ENCODE results near the gene RAB11FIP4. TPM values are rescaled to one million over a fixed set of nuclear protein-coding genes. Genes with fewer than 3 reads are reported as not detected.

RAB11FIP4 gene
- polyA plus RNA-seq, 1 of the 3 experiments (the other 2 are of a cell fraction): 9.4 TPM

DNA sequence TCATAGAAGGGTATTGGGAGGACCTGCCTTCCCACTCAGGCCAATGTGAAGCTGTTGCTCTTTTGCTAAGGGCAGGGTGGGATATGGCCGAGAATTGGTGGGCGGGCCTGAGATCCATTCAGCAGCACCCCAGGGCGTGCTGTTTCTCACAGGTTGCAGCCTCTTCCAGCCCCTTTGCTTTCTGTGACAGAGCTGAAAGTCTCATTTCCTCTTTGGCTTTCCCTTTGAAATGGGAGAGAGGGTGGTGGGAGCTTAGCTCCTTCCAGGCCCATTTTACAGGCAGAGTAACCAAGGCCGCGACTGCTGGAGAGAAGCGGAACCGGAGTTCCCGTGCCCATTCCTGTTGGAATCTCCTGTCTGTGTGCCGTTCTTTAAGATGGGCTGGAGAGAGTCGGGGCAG lies 183.0 kb downstream of the RAB11FIP4 start:
- Histone ChIP-seq H3K27ac (ENCODE audit: low read depth in 2 of 2, low read length in 1 of 2) (no peak overlapping the region), H3K9me2 (no peaks in the 10 kb centered on the region), H3K36me3 (replicated peaks in 1 of 2; ENCODE audit: control insufficient read depth in 1 of 2, insufficient read depth in 2 of 2, low read length in 1 of 2) (peaks cover 0 to 3% of the 10 kb centered on the region in 2 experiments), H3K4me1 (ENCODE audit: control insufficient read depth in 1 of 2, insufficient read depth in 2 of 2, low read depth in 1 of 2, low read length in 1 of 2) (peaks cover 20 to 42% of the 10 kb centered on the region in 2 experiments), H3F3A (replicated peaks; ENCODE audit: insufficient read depth) (peaks cover 38% of the 10 kb centered on the region), H2AFZ (ENCODE audit: low read depth) (no peak overlapping the region), H3K9me3 (no peaks in the 10 kb centered on the region), H3K27me3 (ENCODE audit: insufficient read depth) (no peaks in the 10 kb centered on the region), H3K9ac (no peak overlapping the region), H3K79me2 (ENCODE audit: insufficient read depth) (peaks cover 51% of the 10 kb centered on the region), H3K4me2 (no peak overlapping the region), H4K20me1 (ENCODE audit: insufficient read depth) (no peaks in the 10 kb centered on the region), H3K4me3 (ENCODE audit: low read depth in 2 of 2, low read length in 1 of 2) (no peak overlapping the region)
- ChIA-PET CTCF (interaction anchor here (0.6 to 4.6 kb wide), 4 partner anchors 13 to 268 kb away, joined by 3 to 22 read pairs (median 6); no protein-coding TSS in a partner anchor), POLR2A (no interaction called here)
- no peak for DNase-seq
- WGBS (ENCODE audit: low lambda C conversion rate): 96% methylated on average over 9 of the region's 10 CpGs
- TF ChIP-seq SMC3 (IDR thresholded peaks at IDR 0.05; ENCODE audit: low read depth, low read length): no peak
- TF ChIP-seq ELF1 (IDR thresholded peaks at IDR 0.05): no peak
- TF ChIP-seq NRF1 (IDR thresholded peaks at IDR 0.05; ENCODE audit: low read depth, low read length): no peak
- TF ChIP-seq GABPA (IDR thresholded peaks at IDR 0.05; ENCODE audit: low read depth): no peak
- TF ChIP-seq RAD21 (IDR thresholded peaks at IDR 0.05; ENCODE audit: low read length): no peak
- no peak for TF ChIP-seq JUND (IDR thresholded peaks at IDR 0.05)
- TF ChIP-seq, protein P1, sequence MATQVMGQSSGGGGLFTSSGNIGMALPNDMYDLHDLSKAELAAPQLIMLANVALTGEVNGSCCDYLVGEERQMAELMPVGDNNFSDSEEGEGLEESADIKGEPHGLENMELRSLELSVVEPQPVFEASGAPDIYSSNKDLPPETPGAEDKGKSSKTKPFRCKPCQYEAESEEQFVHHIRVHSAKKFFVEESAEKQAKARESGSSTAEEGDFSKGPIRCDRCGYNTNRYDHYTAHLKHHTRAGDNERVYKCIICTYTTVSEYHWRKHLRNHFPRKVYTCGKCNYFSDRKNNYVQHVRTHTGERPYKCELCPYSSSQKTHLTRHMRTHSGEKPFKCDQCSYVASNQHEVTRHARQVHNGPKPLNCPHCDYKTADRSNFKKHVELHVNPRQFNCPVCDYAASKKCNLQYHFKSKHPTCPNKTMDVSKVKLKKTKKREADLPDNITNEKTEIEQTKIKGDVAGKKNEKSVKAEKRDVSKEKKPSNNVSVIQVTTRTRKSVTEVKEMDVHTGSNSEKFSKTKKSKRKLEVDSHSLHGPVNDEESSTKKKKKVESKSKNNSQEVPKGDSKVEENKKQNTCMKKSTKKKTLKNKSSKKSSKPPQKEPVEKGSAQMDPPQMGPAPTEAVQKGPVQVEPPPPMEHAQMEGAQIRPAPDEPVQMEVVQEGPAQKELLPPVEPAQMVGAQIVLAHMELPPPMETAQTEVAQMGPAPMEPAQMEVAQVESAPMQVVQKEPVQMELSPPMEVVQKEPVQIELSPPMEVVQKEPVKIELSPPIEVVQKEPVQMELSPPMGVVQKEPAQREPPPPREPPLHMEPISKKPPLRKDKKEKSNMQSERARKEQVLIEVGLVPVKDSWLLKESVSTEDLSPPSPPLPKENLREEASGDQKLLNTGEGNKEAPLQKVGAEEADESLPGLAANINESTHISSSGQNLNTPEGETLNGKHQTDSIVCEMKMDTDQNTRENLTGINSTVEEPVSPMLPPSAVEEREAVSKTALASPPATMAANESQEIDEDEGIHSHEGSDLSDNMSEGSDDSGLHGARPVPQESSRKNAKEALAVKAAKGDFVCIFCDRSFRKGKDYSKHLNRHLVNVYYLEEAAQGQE (IDR thresholded peaks at IDR 0.05; ENCODE audit: low read depth, low read length): no peak
- no peak for TF ChIP-seq YY1 (IDR thresholded peaks at IDR 0.05; ENCODE audit: low read depth)
- TF ChIP-seq, protein P2, sequence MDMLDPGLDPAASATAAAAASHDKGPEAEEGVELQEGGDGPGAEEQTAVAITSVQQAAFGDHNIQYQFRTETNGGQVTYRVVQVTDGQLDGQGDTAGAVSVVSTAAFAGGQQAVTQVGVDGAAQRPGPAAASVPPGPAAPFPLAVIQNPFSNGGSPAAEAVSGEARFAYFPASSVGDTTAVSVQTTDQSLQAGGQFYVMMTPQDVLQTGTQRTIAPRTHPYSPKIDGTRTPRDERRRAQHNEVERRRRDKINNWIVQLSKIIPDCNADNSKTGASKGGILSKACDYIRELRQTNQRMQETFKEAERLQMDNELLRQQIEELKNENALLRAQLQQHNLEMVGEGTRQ (IDR thresholded peaks at IDR 0.05; ENCODE audit: borderline replicate concordance, low read depth, low read length): no peak
- TF ChIP-seq EP300 (IDR thresholded peaks at IDR 0.05; ENCODE audit: borderline replicate concordance in 1 of 2, low read depth in 1 of 2, low read length in 1 of 2): no peak
- no peak for TF ChIP-seq RXRA (IDR thresholded peaks at IDR 0.05; ENCODE audit: borderline replicate concordance, low read depth)
- no peak for TF ChIP-seq EZH2phosphoT487 (IDR thresholded peaks at IDR 0.05; ENCODE audit: borderline replicate concordance, low read depth)
- TF ChIP-seq RCOR1 (IDR thresholded peaks at IDR 0.05; ENCODE audit: low read length): no peak
- TF ChIP-seq, protein P3, sequence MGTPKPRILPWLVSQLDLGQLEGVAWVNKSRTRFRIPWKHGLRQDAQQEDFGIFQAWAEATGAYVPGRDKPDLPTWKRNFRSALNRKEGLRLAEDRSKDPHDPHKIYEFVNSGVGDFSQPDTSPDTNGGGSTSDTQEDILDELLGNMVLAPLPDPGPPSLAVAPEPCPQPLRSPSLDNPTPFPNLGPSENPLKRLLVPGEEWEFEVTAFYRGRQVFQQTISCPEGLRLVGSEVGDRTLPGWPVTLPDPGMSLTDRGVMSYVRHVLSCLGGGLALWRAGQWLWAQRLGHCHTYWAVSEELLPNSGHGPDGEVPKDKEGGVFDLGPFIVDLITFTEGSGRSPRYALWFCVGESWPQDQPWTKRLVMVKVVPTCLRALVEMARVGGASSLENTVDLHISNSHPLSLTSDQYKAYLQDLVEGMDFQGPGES (IDR thresholded peaks at IDR 0.05; ENCODE audit: low read depth, low read length): no peak
- TF ChIP-seq, protein P4, sequence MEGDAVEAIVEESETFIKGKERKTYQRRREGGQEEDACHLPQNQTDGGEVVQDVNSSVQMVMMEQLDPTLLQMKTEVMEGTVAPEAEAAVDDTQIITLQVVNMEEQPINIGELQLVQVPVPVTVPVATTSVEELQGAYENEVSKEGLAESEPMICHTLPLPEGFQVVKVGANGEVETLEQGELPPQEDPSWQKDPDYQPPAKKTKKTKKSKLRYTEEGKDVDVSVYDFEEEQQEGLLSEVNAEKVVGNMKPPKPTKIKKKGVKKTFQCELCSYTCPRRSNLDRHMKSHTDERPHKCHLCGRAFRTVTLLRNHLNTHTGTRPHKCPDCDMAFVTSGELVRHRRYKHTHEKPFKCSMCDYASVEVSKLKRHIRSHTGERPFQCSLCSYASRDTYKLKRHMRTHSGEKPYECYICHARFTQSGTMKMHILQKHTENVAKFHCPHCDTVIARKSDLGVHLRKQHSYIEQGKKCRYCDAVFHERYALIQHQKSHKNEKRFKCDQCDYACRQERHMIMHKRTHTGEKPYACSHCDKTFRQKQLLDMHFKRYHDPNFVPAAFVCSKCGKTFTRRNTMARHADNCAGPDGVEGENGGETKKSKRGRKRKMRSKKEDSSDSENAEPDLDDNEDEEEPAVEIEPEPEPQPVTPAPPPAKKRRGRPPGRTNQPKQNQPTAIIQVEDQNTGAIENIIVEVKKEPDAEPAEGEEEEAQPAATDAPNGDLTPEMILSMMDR (IDR thresholded peaks at IDR 0.05): no peak
- no peak for TF ChIP-seq TEAD4 (IDR thresholded peaks at IDR 0.05; ENCODE audit: borderline replicate concordance, insufficient read depth)
